ENCODE measurements around the gene GAN.
"Not testable (repeated sequence)": the region's sequence is repeated elsewhere in the genome, so short reads cannot be mapped to it uniquely, and the experiment has no call there.

Gene GAN

GRCh38 chr16:81416749-81417148, 102.0 kb downstream of the GAN start:
- no peak overlapping the region for H3K4me3 ChIP-seq (ENCODE audit: low read length)
- TF ChIP-seq CTCF (conservative IDR thresholded peaks at IDR 0.05; ENCODE audit: low read length): no peak
- no peak for DNase-seq (ENCODE audit: low read depth)

- no peak for TF ChIP-seq CTCF (conservative IDR thresholded peaks at IDR 0.05; ENCODE audit: low read length)
- no peak overlapping the region for H3K4me3 ChIP-seq (ENCODE audit: low read length)
- no peak for DNase-seq (ENCODE audit: low read depth)
Measured at GRCh38 chr16:81417210-81417609, 102.4 kb downstream of the GAN start.

DNA sequence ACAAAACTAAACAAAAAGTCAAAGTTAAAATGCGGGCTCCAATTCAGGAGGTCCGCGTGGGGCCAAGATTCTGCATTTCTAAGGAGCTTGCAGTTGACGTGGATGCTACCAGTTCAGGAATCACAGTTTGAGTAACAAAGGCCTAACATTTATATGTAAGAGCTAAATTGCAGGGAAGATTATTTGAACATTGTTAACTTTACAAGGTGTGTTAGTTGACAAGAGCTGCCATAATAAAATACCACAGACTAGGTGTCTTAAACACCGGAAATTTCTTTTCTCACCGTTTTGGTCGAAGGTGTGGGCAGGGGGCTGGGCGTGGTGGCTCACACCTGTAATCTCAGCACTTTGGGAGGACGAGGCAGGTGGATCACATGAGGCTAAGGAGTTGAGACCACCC, 105.0 kb downstream of the GAN start:
- no peak overlapping the region for H3K4me3 ChIP-seq (ENCODE audit: low read length)
- TF ChIP-seq CTCF (conservative IDR thresholded peaks at IDR 0.05; ENCODE audit: low read length): no peak
- DNase-seq (ENCODE audit: low read depth): no peak

DNA sequence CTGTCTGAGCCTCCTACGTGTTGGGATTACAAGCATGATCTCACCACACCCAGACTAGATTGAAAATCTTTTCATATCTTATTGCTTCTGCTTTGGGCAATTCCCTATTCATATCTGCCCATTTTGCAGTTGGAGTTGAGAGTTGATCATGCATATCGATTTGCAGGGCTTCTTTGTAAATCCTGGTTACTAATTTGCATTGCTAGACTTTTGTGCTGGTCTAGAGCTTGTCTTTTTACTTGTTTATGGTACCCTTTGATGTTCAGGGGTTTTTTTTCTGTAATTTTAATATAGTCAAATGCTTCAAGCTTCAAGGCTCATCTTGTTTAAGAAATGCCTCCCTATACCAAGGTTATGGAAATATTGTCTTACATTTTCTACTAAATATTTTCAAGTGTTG, 106.4 kb downstream of the GAN start:
- H3K4me3 ChIP-seq (ENCODE audit: low read length): no peak overlapping the region
- TF ChIP-seq CTCF (conservative IDR thresholded peaks at IDR 0.05; ENCODE audit: low read length): no peak

GRCh38 chr16:81421536-81421935, 106.8 kb downstream of the GAN start:
- H3K4me3 ChIP-seq (ENCODE audit: low read length): no peak overlapping the region
- TF ChIP-seq CTCF (conservative IDR thresholded peaks at IDR 0.05; ENCODE audit: low read length): no peak
- no peak for DNase-seq (ENCODE audit: low read depth)

More for the DNA sequence above, 106.4 kb downstream of the GAN start:
- no peak for DNase-seq (ENCODE audit: low read depth)

- not testable (repeated sequence) for H3K4me3 ChIP-seq (ENCODE audit: low read length); DNase-seq (ENCODE audit: low read depth)
Measured at GRCh38 chr16:81422153-81422552, 107.4 kb downstream of the GAN start.

- TF ChIP-seq CTCF (conservative IDR thresholded peaks at IDR 0.05; ENCODE audit: low read length): no peak
- DNase-seq (ENCODE audit: low read depth): no peak
- no peak overlapping the region for H3K4me3 ChIP-seq (ENCODE audit: low read length)
Measured at GRCh38 chr16:81424771-81425170, 110.0 kb downstream of the GAN start.

GRCh38 chr16:81427219-81427618, 112.5 kb downstream of the GAN start:
- no peak overlapping the region for H3K4me3 ChIP-seq (ENCODE audit: low read length)
- no peak for DNase-seq (ENCODE audit: low read depth)
- no peak for TF ChIP-seq CTCF (conservative IDR thresholded peaks at IDR 0.05; ENCODE audit: low read length)

Measured in AG10803 (cell line).